ENCODE results near the gene RAB20. TPM values are rescaled to one million over a fixed set of nuclear protein-coding genes. Genes with fewer than 3 reads are reported as not detected.

Gene RAB20
- total and polyA plus RNA-seq, 2 of the 8 experiments (the other 6 are each of a cell fraction or from before 2014, with no cell fraction given), result 14.8 to 27.9 TPM

- no peak for TF ChIP-seq ATF2 (IDR thresholded peaks at IDR 0.05; ENCODE audit: low read length)
- peak; percentile 52 for TF ChIP-seq MAX (IDR thresholded peaks at IDR 0.05)
- no peak for TF ChIP-seq CTCF (IDR thresholded peaks at IDR 0.05; ENCODE audit: control extremely low read depth in 1 of 3, insufficient read depth in 1 of 3, low read depth in 1 of 3, low read length in 3 of 3)
- TF ChIP-seq KDM1A (IDR thresholded peaks at IDR 0.05; ENCODE audit: borderline replicate concordance, low read length), result no peak
- peak; percentile 85 for TF ChIP-seq ASH2L (IDR thresholded peaks at IDR 0.05; ENCODE audit: low read length)
- TF ChIP-seq SP1 (IDR thresholded peaks at IDR 0.05; ENCODE audit: low read depth, low read length), result no peak
- TF ChIP-seq POLR2AphosphoS5 (IDR thresholded peaks at IDR 0.05; ENCODE audit: low read depth, low read length), result no peak
- TF ChIP-seq SP2 (IDR thresholded peaks at IDR 0.05; ENCODE audit: low read length), result no peak
These were observed at the start of gene RAB20 (continued) for GRCh38 chr13:110561344-110562035.
